ENCODE results near the gene CSPG4.

DNA sequence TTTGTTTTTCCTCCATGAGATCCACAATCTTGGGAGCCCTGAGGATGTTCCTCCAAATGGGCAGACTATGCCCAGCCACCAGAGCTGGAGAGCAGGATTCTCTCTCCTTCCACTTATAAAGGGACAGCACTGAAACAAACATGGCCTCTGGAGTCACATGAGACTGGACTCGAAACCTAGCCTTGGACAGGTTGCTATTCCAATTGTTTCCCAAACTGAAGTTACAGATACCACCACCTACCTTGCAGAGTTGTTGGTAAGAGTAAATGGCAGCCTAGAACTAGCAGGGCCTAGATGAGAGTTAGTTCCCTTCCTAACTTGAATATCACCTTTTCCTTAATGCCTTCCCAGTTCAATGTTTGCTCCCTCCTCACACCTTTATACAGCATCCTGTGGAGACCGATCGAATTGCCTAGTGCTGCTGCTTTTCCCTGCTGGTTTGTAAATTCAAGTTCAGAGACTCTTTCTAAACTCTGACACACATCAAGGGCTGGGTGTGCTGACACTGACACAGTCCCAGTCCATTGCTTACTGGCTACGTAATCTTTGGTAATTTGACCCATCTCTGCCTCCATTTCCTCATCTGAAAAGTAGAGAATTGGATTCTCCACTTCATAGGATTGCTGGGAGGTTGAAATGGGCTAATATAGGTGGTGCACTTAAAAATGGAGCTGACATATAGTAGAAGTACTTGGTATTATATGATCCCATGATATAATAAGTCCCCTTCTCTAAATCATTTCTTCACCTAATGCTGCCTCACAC is 75.2 kb downstream of the CSPG4 start:
- TF ChIP-seq, protein P1, sequence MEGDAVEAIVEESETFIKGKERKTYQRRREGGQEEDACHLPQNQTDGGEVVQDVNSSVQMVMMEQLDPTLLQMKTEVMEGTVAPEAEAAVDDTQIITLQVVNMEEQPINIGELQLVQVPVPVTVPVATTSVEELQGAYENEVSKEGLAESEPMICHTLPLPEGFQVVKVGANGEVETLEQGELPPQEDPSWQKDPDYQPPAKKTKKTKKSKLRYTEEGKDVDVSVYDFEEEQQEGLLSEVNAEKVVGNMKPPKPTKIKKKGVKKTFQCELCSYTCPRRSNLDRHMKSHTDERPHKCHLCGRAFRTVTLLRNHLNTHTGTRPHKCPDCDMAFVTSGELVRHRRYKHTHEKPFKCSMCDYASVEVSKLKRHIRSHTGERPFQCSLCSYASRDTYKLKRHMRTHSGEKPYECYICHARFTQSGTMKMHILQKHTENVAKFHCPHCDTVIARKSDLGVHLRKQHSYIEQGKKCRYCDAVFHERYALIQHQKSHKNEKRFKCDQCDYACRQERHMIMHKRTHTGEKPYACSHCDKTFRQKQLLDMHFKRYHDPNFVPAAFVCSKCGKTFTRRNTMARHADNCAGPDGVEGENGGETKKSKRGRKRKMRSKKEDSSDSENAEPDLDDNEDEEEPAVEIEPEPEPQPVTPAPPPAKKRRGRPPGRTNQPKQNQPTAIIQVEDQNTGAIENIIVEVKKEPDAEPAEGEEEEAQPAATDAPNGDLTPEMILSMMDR (IDR thresholded peaks at IDR 0.05; ENCODE audit: low read length): no peak
- TF ChIP-seq EZH2phosphoT487 (IDR thresholded peaks at IDR 0.05; ENCODE audit: low read length): no peak
- TF ChIP-seq EZH2 (optimal IDR thresholded peaks at IDR 0.05; ENCODE audit: low read depth, low read length): no peak

Measured in MM.1S (cell line).